ENCODE measurements around the gene CCDC85C. TPM values are rescaled to one million over a fixed set of nuclear protein-coding genes. Genes with fewer than 3 reads are reported as not detected.

The CCDC85C gene
- total RNA-seq, 2 donors from 2014 or later, result 54.0 to 73.4 TPM

DNA sequence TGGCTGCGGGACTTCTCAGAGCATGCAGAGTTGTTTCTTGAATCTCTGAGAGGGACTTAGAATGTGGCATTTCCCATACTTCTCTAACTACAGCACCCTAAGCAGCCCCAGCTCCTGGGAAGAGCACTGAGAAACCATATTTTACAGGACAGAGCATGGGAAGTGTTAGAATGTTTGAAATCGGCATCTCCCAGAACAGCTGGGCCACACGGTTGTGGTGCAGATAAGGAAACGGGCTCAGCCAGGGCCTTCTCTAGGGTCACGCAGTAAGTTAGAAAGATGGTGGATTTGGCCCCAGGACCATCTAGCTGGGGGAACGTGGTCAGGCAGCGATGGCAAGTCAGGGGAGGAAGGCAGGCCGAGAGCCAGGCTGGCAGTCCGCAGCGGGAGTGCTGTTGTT lies 30.4 kb upstream of the CCDC85C start:
- no peaks in the 10 kb centered on the region for H3K9me3 ChIP-seq
- no peak overlapping the region for H3K27ac ChIP-seq
- no peak for TF ChIP-seq CTCF (IDR thresholded peaks at IDR 0.05)
- no peaks in the 10 kb centered on the region for H3K27me3 ChIP-seq
- no peaks in the 10 kb centered on the region for H3K36me3 ChIP-seq
- DNase-seq, result no peak
- no peaks in the 10 kb centered on the region for H3K4me1 ChIP-seq
- no peak overlapping the region for H3K9ac ChIP-seq (ENCODE audit: low read depth in 2 of 2, low read length in 2 of 2)
- intact Hi-C loops (cut with DNase I), result no loop called here
- no peak overlapping the region for H3K4me3 ChIP-seq

DNA sequence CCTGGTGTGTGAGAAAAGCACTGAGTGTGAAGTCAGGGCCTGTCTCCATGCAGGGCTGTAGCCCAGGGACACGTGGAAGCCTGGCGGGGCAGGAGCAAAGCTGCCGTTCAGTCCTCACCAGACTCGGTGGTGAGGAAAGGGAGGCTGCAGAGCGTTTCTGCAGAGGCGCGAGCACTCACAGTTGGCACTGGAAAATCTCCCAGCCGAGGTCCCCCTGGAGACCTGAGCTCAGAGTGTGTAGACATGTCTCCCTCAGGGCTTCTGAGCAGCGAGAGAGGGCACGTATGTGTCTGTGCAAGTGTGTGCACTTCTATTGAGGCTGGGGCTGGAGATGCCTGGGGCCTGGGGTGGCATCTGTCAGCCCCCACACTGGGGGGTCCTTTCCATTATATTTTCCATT lies 29.9 kb upstream of the CCDC85C start:
- DNase-seq, result no peak
- no peaks in the 10 kb centered on the region for H3K4me1 ChIP-seq
- no peak for TF ChIP-seq CTCF (IDR thresholded peaks at IDR 0.05)
- H3K27me3 ChIP-seq, result no peaks in the 10 kb centered on the region
- H3K9ac ChIP-seq (ENCODE audit: low read depth in 2 of 2, low read length in 2 of 2), result no peak overlapping the region
- H3K27ac ChIP-seq, result no peak overlapping the region
- H3K4me3 ChIP-seq, result no peak overlapping the region
- H3K9me3 ChIP-seq, result no peaks in the 10 kb centered on the region
- no peaks in the 10 kb centered on the region for H3K36me3 ChIP-seq
- intact Hi-C loops (cut with DNase I), result no loop called here

- TF ChIP-seq CTCF (IDR thresholded peaks at IDR 0.05), result no peak
- DNase-seq, result no peak
- H3K27ac ChIP-seq, result no peak overlapping the region
- no peak overlapping the region for H3K9ac ChIP-seq (ENCODE audit: low read depth in 2 of 2, low read length in 2 of 2)
- H3K27me3 ChIP-seq, result no peaks in the 10 kb centered on the region
- no peak overlapping the region for H3K4me3 ChIP-seq
- no peaks in the 10 kb centered on the region for H3K4me1 ChIP-seq
- intact Hi-C loops (cut with DNase I), result no loop called here
- H3K9me3 ChIP-seq, result no peaks in the 10 kb centered on the region
- H3K36me3 ChIP-seq, result no peaks in the 10 kb centered on the region
Measured at GRCh38 chr14:99633141-99633540, 29.1 kb upstream of the CCDC85C start.

GRCh38 chr14:99632410-99633035 lies 28.5 kb upstream of the CCDC85C start:
- Histone ChIP-seq H3K4me3 (no peak overlapping the region), H3K9ac (ENCODE audit: low read depth in 2 of 2, low read length in 2 of 2) (no peak overlapping the region), H3K27me3 (no peaks in the 10 kb centered on the region), H3K27ac (no peak overlapping the region), H3K4me1 (no peaks in the 10 kb centered on the region), H3K36me3 (no peaks in the 10 kb centered on the region), H3K9me3 (no peaks in the 10 kb centered on the region)
- no peak for TF ChIP-seq CTCF (IDR thresholded peaks at IDR 0.05)
- no peak for DNase-seq
- intact Hi-C loops (cut with DNase I), result no loop called here

DNA sequence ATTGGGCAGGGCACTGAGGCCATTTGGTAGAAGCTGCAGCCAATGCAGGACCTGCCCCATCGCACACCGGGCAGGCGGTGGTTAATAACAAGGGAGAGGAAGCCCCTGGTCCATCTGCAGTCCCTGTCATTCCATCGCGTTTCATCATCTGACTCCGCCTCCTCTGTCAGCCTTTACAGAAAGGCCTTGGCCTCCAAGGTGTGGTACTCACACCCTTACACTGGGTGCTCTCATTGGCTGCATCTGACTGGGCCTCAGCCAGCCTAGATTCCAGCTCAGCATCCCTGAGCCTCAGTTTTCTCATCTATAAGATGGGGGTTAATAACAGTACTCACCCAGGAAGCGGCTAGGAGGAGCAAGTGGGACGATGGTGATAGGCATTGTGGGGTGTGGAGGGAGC lies 26.2 kb upstream of the CCDC85C start:
- Histone ChIP-seq H3K36me3 (no peaks in the 10 kb centered on the region), H3K27ac (no peak overlapping the region), H3K9ac (ENCODE audit: low read depth in 2 of 2, low read length in 2 of 2) (no peak overlapping the region), H3K4me3 (no peak overlapping the region), H3K9me3 (no peaks in the 10 kb centered on the region), H3K27me3 (no peaks in the 10 kb centered on the region), H3K4me1 (no peaks in the 10 kb centered on the region)
- intact Hi-C loops (cut with DNase I), result no loop called here
- no peak for TF ChIP-seq CTCF (IDR thresholded peaks at IDR 0.05)
- DNase-seq, result no peak

All from colonic mucosa (tissue), 4 donors.